ENCODE results near the gene MKX.

DNA sequence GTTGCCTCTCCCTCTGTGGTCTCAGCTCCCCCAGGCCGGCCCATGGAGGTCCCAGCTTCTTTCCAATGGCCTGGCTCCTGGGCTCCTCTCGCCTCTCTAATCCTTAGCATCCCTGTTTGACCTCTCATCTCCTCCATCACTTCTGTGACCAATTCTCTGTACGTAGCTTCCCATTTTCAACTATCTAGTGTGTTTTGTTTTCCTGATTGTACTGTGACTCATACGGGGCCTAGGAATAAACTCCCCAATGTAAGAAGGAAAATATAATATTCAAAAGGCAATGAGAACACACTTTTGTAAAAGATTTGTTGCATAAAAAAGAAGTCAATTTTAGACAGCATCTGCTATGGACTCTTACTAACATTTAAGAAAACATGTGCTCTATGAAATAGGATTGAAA is 90.3 kb downstream of the MKX start:
- TF ChIP-seq ZNF274 (IDR thresholded peaks at IDR 0.05; ENCODE audit: low read depth, low read length): no peak
- no peak for TF ChIP-seq SUZ12 (IDR thresholded peaks at IDR 0.05; ENCODE audit: extremely low read depth, insufficient read depth, insufficient read length)

Measured in NT2/D1 (cell line).